Measurements from ENCODE around the gene FAF2.

Gene FAF2

GRCh38 chr5:176530983-176531901 is 83.1 kb downstream of the FAF2 start:
- DNase-seq (ENCODE audit: low spot score) (no peak), FAIRE-seq (no peak)

GRCh38 chr5:176531902-176532493 is 83.8 kb downstream of the FAF2 start:
- FAIRE-seq = no peak
- DNase-seq (ENCODE audit: low spot score) = no peak

- DNase-seq (ENCODE audit: low spot score) = no peak
Measured at GRCh38 chr5:176532795-176533194, 84.6 kb downstream of the FAF2 start.

GRCh38 chr5:176533390-176533789 is 85.2 kb downstream of the FAF2 start:
- FAIRE-seq = no peak
- DNase-seq (ENCODE audit: low spot score) = no peak

More at GRCh38 chr5:176532795-176533194, 84.6 kb downstream of the FAF2 start:
- no peak for FAIRE-seq

- DNase-seq (ENCODE audit: low spot score) (no peak), FAIRE-seq (no peak)
Measured at GRCh38 chr5:176533894-176534611, 85.9 kb downstream of the FAF2 start.

GRCh38 chr5:176534640-176535039 is 86.5 kb downstream of the FAF2 start:
- peak; percentile 14 for DNase-seq (ENCODE audit: low spot score)
- FAIRE-seq = no peak

DNA sequence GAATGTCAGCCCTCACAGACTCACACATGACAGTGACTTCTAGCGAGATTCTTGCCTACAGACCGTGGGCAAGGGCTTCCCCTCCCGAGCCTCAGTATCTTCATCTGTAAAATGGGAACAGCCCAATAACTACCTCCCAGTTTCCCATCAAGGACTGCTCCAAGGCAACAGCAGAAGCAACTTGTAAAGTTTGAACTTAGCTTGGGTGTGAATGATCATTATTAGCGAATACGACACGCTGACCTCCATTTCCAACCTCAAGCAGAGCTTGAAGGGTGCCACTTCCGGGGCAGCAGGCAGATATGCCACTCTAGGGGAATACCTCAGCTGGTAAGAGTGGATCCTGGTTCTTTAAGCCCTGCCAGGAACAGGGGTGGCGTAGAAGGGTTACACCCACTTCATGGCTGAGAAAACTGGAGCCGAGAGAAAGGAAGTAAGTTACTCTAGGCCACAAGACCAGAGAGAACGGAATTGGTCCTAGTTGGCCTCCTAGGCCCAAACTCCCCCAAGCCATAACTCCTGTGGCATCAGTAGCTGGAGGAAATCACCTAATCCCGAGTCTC is 87.0 kb downstream of the FAF2 start:
- DNase-seq (ENCODE audit: low spot score) (peak; percentile 18), FAIRE-seq (no peak)

- FAIRE-seq = no peak
- no peak for DNase-seq (ENCODE audit: low spot score)
Measured at GRCh38 chr5:176535664-176536131, 87.5 kb downstream of the FAF2 start.

- peak; percentile 61 for DNase-seq (ENCODE audit: low spot score)
- FAIRE-seq = no peak
Measured at GRCh38 chr5:176536132-176536901, 88.1 kb downstream of the FAF2 start.

GRCh38 chr5:176536902-176537553 is 88.8 kb downstream of the FAF2 start, which contains the start of gene RNF44:
TSS of gene RNF44 (minus strand) at chr5:176537402. CDS start at chr5:176532472, 4,930 bp downstream.
- peak; percentile 93 for DNase-seq (ENCODE audit: low spot score)
- FAIRE-seq = no peak

- DNase-seq (ENCODE audit: low spot score) (peak; percentile 97), FAIRE-seq (peak; percentile 80)
Measured at GRCh38 chr5:176537554-176538229, 89.5 kb downstream of the FAF2 start.

DNA sequence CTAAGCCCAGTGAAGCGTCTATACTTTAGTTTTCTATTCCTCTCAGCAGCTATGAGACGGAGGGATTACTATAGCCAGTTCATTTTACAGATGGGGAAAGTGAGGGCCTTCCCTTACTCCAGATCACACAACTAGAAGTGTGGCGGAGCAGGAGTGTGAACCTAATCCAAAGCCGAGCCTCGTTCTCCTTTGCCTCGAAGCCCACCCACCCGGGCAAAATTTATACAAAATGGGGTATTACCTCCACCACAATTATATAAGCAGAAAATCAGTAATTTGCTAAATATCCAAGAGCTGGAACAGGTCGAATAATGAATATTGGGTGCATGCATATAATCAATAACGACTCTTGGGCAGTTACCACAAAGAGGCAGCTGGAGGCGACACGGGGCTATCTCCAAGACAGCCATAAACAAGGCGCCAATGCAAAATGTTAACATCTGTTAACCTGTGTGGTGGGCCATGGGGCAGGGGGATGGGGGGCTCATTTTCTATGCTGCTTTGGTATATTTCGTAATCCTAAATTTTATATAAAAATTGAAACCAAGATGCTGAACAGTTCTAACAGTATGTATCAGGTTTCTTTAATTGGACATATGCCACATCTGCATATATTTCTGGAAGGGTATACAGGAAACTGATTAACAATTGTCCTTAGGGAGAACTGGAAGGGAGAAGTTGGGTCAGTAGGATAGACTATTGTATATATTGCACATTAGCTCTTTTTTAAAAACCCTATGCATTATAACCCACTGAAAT is 90.2 kb downstream of the FAF2 start:
- DNase-seq (ENCODE audit: low spot score) = no peak
- FAIRE-seq = no peak

- no peak for DNase-seq (ENCODE audit: low spot score)
- no peak for FAIRE-seq
Measured at GRCh38 chr5:176538989-176539384, 90.8 kb downstream of the FAF2 start.

GRCh38 chr5:176540476-176540899 is 92.3 kb downstream of the FAF2 start:
- FAIRE-seq (no peak), DNase-seq (ENCODE audit: low spot score) (no peak)

DNA sequence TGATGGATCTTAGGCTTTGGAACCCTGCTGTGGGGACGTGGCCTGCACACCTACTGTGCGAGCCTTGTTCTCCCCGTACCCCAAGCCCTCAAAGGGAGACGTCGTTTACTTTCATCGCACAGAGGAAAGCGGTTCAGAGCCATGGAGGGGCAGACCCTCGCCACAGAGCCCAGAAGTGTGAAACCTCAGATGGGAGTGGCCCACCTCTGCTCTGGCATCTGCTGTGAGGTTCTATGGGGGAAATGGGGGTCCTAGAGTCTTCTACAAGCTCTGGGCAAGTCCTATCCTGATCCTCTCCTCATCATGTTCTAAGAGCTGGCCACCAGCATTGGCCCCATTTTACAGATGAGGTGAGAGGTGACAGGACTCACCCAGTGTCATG is 92.8 kb downstream of the FAF2 start:
- FAIRE-seq = no peak
- no peak for DNase-seq (ENCODE audit: low spot score)

GRCh38 chr5:176541338-176542134 is 93.4 kb downstream of the FAF2 start:
- no peak for FAIRE-seq
- no peak for DNase-seq (ENCODE audit: low spot score)

GRCh38 chr5:176542135-176542595 is 94.0 kb downstream of the FAF2 start:
- no peak for FAIRE-seq
- no peak for DNase-seq (ENCODE audit: low spot score)

Measured in RCC 7860 (cell line).